HEK293 (cell line): ENCODE results near the gene C1orf167.
A peak's percentile ranks its signal among the peaks of the same experiment; 100 is the strongest.

ENCODE experiments used
- BCL11B ChIP-seq: fragments of 450-650 bp; formaldehyde crosslinking; IDR thresholded peaks from 2 replicates; pipeline ENCODE4 v1.5.1; 2016; ENCODE audit warnings: low read depth, missing biosample characterization, missing genetic modification characterization
- BCL6B ChIP-seq: fragments of 450-650 bp; formaldehyde crosslinking; IDR thresholded peaks from 2 replicates; pipeline ENCODE4 v1.5.1; 2017; ENCODE audit warnings: missing biosample characterization, missing genetic modification characterization
- GLIS2 ChIP-seq: fragments of 450-650 bp; formaldehyde crosslinking; IDR thresholded peaks from 2 replicates; pipeline ENCODE4 v1.5.1; 2016; ENCODE audit warnings: missing biosample characterization, missing genetic modification characterization
- HOXC10 ChIP-seq: sonication (generic); formaldehyde crosslinking; IDR thresholded peaks from 2 replicates; pipeline ENCODE4 v1.8.1; 2023; ENCODE audit warnings: mild to moderate bottlenecking, missing genetic modification reagents
- KLF1 ChIP-seq: fragments of 450-650 bp; formaldehyde crosslinking; IDR thresholded peaks from 2 replicates; pipeline ENCODE4 v1.5.1; 2016; ENCODE audit warnings: missing biosample characterization, missing genetic modification characterization
- PATZ1 ChIP-seq: fragments of 450-650 bp; formaldehyde crosslinking; IDR thresholded peaks from 2 replicates; pipeline ENCODE4 v1.5.1; 2016; ENCODE audit warnings: missing biosample characterization, missing genetic modification characterization
- TCF7L2 ChIP-seq: IDR thresholded peaks from 2 replicates; pipeline ENCODE4 v1.6.1; 2011; ENCODE audit warnings: low read depth, mild to moderate bottlenecking, inconsistent platforms, low read length, moderate library complexity, borderline replicate concordance
- TRIM28 ChIP-seq: IDR thresholded peaks from 2 replicates; pipeline ENCODE4 v1.6.1; 2011; ENCODE audit warnings: low read length, control low read depth, borderline replicate concordance
- ZBTB17 ChIP-seq: fragments of 450-650 bp; formaldehyde crosslinking; IDR thresholded peaks from 2 replicates; pipeline ENCODE4 v1.5.1; 2016; ENCODE audit warnings: missing biosample characterization, missing genetic modification characterization
- ZBTB21 ChIP-seq: fragments of 450-650 bp; formaldehyde crosslinking; IDR thresholded peaks from 2 replicates; pipeline ENCODE4 v1.5.1; 2017; ENCODE audit warnings: missing biosample characterization, missing genetic modification characterization
- ZBTB26 ChIP-seq: fragments of 450-650 bp; formaldehyde crosslinking; optimal IDR thresholded peaks from 2 replicates; pipeline ENCODE3; 2016; ENCODE audit warnings: missing biosample characterization, mild to moderate bottlenecking, missing genetic modification characterization
- ZFHX2 ChIP-seq: fragments of 450-650 bp; formaldehyde crosslinking; conservative IDR thresholded peaks from 2 replicates; pipeline ENCODE4 v1.5.1; 2016; ENCODE audit warnings: missing biosample characterization, missing genetic modification characterization
- ZNF10 ChIP-seq: fragments of 450-650 bp; formaldehyde crosslinking; IDR thresholded peaks from 2 replicates; pipeline ENCODE4 v1.5.1; 2017; ENCODE audit warnings: missing biosample characterization, missing genetic modification characterization
- ZNF112 ChIP-seq: fragments of 450-650 bp; formaldehyde crosslinking; IDR thresholded peaks from 2 replicates; pipeline ENCODE4 v1.5.0; 2017; ENCODE audit warnings: missing biosample characterization, missing genetic modification characterization
- ZNF140 ChIP-seq: fragments of 450-650 bp; formaldehyde crosslinking; IDR thresholded peaks from 2 replicates; pipeline ENCODE4 v1.5.1; 2016; ENCODE audit warnings: missing biosample characterization, missing genetic modification characterization
- ZNF19 ChIP-seq: fragments of 450-650 bp; formaldehyde crosslinking; IDR thresholded peaks from 2 replicates; pipeline ENCODE4; 2016; ENCODE audit warnings: missing biosample characterization, missing genetic modification characterization, low read depth
- ZNF292 ChIP-seq: fragments of 450-650 bp; formaldehyde crosslinking; IDR thresholded peaks from 2 replicates; pipeline ENCODE4 v1.5.1; 2016; ENCODE audit warnings: low read depth, missing biosample characterization, missing genetic modification characterization, borderline replicate concordance
- ZNF324 ChIP-seq: fragments of 450-650 bp; formaldehyde crosslinking; IDR thresholded peaks from 2 replicates; pipeline ENCODE4 v1.5.1; 2016; ENCODE audit warnings: missing biosample characterization, missing genetic modification characterization
- ZNF335 ChIP-seq: fragments of 450-650 bp; formaldehyde crosslinking; conservative IDR thresholded peaks from 2 replicates; pipeline ENCODE4 v1.5.1; 2016; ENCODE audit warnings: missing biosample characterization, missing genetic modification characterization
- ZNF366 ChIP-seq: fragments of 450-650 bp; formaldehyde crosslinking; conservative IDR thresholded peaks from 2 replicates; pipeline ENCODE4 v1.5.1; 2016; ENCODE audit warnings: missing biosample characterization, missing genetic modification characterization
- ZNF404 ChIP-seq: fragments of 450-650 bp; formaldehyde crosslinking; IDR thresholded peaks from 2 replicates; pipeline ENCODE4 v1.5.1; 2017; ENCODE audit warnings: missing biosample characterization, missing genetic modification characterization
- ZNF501 ChIP-seq: fragments of 450-650 bp; formaldehyde crosslinking; IDR thresholded peaks from 2 replicates; pipeline ENCODE4 v1.5.1; 2016; ENCODE audit warnings: missing biosample characterization, missing genetic modification characterization
- ZNF558 ChIP-seq: fragments of 450-650 bp; formaldehyde crosslinking; IDR thresholded peaks from 2 replicates; pipeline ENCODE4 v1.5.1; 2016; ENCODE audit warnings: missing biosample characterization, missing genetic modification characterization
- ZNF600 ChIP-seq: fragments of 450-650 bp; formaldehyde crosslinking; IDR thresholded peaks from 2 replicates; pipeline ENCODE4 v1.5.1; 2016; ENCODE audit warnings: missing biosample characterization, missing genetic modification characterization
- ZNF660 ChIP-seq: fragments of 450-650 bp; IDR thresholded peaks from 2 replicates; pipeline ENCODE4 v1.5.1; 2018; ENCODE audit warnings: missing biosample characterization, mild to moderate bottlenecking, missing genetic modification characterization
- ZSCAN18 ChIP-seq: fragments of 450-650 bp; formaldehyde crosslinking; IDR thresholded peaks from 2 replicates; pipeline ENCODE4 v1.5.1; 2016; ENCODE audit warnings: missing biosample characterization, missing genetic modification characterization
- TF ChIP-seq, protein P1 (sequence below): fragments of 450-650 bp; IDR thresholded peaks from 2 replicates; pipeline ENCODE4 v1.5.1; 2018; ENCODE audit warnings: missing biosample characterization, mild to moderate bottlenecking, missing genetic modification characterization
- TF ChIP-seq, protein P2 (sequence below): fragments of 450-650 bp; formaldehyde crosslinking; IDR thresholded peaks from 2 replicates; pipeline ENCODE4 v1.5.1; 2017; ENCODE audit warnings: missing biosample characterization, missing genetic modification characterization
- TF ChIP-seq, protein P3 (sequence below): fragments of 450-650 bp; formaldehyde crosslinking; IDR thresholded peaks from 2 replicates; pipeline ENCODE4 v1.5.1; 2016; ENCODE audit warnings: missing biosample characterization, missing genetic modification characterization

C1orf167 gene

GRCh38 chr1:11802973-11803885 lies 41.2 kb downstream of the C1orf167 start (continued):
- no peak for TF ChIP-seq ZNF112 (tag by site-specific recombination)
- TF ChIP-seq GLIS2 (tag by site-specific recombination): peak; percentile 83
- peak; percentile 65 for TF ChIP-seq ZNF366 (tag by site-specific recombination)
- no peak for TF ChIP-seq ZBTB21
- peak; percentile 82 for TF ChIP-seq PATZ1
- no peak for TF ChIP-seq ZNF501
- no peak for TF ChIP-seq ZSCAN18 (tag by site-specific recombination)
- TF ChIP-seq, protein P1, sequence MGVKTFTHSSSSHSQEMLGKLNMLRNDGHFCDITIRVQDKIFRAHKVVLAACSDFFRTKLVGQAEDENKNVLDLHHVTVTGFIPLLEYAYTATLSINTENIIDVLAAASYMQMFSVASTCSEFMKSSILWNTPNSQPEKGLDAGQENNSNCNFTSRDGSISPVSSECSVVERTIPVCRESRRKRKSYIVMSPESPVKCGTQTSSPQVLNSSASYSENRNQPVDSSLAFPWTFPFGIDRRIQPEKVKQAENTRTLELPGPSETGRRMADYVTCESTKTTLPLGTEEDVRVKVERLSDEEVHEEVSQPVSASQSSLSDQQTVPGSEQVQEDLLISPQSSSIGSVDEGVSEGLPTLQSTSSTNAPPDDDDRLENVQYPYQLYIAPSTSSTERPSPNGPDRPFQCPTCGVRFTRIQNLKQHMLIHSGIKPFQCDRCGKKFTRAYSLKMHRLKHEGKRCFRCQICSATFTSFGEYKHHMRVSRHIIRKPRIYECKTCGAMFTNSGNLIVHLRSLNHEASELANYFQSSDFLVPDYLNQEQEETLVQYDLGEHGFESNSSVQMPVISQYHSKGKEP (tag by site-specific recombination): no peak
- no peak for TF ChIP-seq HOXC10 (CRISPR knock-in tag)
- no peak for TF ChIP-seq ZNF404
- no peak for TF ChIP-seq ZNF10 (tag by site-specific recombination)
- TF ChIP-seq ZNF660 (tag by site-specific recombination): no peak
- TF ChIP-seq ZBTB17 (tag by site-specific recombination): peak; percentile 95
- TF ChIP-seq BCL6B (tag by site-specific recombination): no peak
- no peak for TF ChIP-seq ZNF19 (tag by site-specific recombination)
- peak; percentile 95 for TF ChIP-seq ZNF600 (tag by site-specific recombination)
- TF ChIP-seq BCL11B: no peak
- TF ChIP-seq ZNF292 (tag by site-specific recombination): no peak
- peak; percentile 84 for TF ChIP-seq ZNF335 (tag by site-specific recombination)
- no peak for TF ChIP-seq ZNF558
- TF ChIP-seq, protein P2, sequence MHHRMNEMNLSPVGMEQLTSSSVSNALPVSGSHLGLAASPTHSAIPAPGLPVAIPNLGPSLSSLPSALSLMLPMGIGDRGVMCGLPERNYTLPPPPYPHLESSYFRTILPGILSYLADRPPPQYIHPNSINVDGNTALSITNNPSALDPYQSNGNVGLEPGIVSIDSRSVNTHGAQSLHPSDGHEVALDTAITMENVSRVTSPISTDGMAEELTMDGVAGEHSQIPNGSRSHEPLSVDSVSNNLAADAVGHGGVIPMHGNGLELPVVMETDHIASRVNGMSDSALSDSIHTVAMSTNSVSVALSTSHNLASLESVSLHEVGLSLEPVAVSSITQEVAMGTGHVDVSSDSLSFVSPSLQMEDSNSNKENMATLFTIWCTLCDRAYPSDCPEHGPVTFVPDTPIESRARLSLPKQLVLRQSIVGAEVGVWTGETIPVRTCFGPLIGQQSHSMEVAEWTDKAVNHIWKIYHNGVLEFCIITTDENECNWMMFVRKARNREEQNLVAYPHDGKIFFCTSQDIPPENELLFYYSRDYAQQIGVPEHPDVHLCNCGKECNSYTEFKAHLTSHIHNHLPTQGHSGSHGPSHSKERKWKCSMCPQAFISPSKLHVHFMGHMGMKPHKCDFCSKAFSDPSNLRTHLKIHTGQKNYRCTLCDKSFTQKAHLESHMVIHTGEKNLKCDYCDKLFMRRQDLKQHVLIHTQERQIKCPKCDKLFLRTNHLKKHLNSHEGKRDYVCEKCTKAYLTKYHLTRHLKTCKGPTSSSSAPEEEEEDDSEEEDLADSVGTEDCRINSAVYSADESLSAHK (tag by site-specific recombination): peak; percentile 97
- TF ChIP-seq ZFHX2 (tag by site-specific recombination): peak; percentile 77
- peak; percentile 9; the same call in 1 of the 2 replicates for TF ChIP-seq KLF1
- peak; percentile 4 for TF ChIP-seq ZBTB26 (tag by site-specific recombination)
- no peak for TF ChIP-seq TCF7L2
- TF ChIP-seq ZNF140 (tag by site-specific recombination): no peak
- TF ChIP-seq, protein P3, sequence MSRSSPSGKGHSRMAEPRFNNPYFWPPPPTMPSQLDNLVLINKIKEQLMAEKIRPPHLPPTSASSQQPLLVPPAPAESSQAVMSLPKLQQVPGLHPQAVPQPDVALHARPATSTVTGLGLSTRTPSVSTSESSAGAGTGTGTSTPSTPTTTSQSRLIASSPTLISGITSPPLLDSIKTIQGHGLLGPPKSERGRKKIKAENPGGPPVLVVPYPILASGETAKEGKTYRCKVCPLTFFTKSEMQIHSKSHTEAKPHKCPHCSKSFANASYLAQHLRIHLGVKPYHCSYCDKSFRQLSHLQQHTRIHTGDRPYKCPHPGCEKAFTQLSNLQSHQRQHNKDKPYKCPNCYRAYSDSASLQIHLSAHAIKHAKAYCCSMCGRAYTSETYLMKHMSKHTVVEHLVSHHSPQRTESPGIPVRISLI (tag by site-specific recombination): no peak
- no peak for TF ChIP-seq ZNF324 (tag by site-specific recombination)
- TF ChIP-seq TRIM28: no peak
